IPS-NIHi11 (cell line): Measurements from ENCODE around the gene PLET1.
"Not testable (repeated sequence)": the region's sequence is repeated elsewhere in the genome, so short reads cannot be mapped to it uniquely, and the experiment has no call there.

Experiments used
- DNase-seq: peaks from one replicate; pipeline ENCODE4 v3.0.0; 2012; ENCODE audit warnings: mixed read lengths, low spot score

The PLET1 gene

DNA sequence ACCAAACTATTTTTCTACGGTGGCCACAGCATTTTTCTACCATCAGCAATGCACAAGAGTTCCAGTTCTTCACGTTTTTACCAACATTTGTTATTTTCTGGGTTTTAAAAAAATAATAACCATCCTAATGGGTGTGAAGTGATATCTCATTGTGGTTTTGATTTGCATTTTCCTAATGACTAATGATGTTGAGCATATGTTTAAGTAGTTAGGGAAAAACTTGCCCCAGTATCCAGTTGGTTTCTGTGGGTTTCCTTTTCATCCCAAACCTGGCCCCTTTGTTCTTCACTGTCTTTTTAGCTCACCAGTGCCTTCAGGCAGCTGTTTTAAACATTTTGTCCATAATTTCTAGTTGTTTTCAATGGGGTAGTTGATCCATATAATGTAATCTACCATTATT is 49.1 kb downstream of the PLET1 start:
- DNase-seq, result no peak

- DNase-seq, result no peak
These were observed 49.8 kb downstream of the PLET1 start for GRCh38 chr11:112210890-112211289.

DNA sequence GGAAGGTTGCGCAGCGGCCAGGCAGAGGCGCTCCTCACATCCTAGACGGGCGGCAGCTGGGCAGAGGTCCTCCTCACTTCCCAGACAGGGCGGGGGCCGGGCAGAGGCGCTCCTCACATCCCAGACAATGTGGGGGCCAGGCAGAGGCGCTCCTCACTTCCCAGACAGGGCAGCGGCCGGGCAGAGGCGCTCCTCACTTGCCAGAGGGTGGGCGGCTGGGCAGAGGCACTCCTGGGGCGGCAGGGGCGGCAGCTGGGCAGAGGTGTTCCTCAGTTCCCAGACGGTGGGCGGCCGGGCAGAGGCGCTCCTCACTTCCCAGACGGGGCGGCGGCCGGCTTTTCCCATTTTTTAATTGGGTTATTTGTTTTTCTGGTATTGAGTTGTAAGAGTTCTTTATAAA is 54.6 kb downstream of the PLET1 start:
- no peak for DNase-seq

DNA sequence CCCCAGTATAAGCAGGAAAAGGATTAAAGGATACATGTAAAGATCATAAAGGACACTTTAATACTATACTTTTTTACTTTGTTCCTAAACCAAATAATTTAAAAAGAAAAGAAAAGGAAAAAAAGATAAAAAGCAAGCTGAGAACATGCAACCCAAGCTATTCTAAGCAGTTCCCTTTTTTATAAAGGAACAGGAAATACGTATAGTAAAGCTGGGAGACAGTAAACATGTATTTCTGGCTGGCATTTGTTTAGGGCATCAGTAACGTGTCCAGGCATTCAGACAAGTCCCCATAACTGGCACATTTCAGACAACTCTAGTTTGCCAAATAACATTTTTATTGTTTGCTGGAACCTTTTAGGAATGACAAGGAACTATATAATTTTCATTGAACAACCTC is 60.4 kb downstream of the PLET1 start:
- no peak for DNase-seq

GRCh38 chr11:112199101-112199500 is 61.6 kb downstream of the PLET1 start:
- DNase-seq, result not testable (repeated sequence)
